Measurements from ENCODE around the gene FAM180A.

DNA sequence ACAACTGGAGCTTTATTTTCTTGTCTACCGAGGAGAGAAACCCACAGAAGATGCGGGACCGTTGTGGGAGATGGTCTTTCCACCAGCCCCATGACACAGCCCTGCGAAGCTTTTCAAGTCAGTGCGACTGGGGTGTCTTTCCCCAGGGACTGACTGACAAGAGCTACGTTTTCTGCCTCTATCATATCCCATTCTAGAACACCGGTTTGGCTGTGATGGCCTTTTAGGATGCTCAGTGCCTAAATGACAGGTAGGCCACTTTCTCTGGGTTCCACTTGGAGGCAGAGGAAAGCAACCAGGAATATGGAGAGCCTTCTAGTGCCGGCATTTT is 37.5 kb downstream of the FAM180A start:
- TF ChIP-seq, protein P1, sequence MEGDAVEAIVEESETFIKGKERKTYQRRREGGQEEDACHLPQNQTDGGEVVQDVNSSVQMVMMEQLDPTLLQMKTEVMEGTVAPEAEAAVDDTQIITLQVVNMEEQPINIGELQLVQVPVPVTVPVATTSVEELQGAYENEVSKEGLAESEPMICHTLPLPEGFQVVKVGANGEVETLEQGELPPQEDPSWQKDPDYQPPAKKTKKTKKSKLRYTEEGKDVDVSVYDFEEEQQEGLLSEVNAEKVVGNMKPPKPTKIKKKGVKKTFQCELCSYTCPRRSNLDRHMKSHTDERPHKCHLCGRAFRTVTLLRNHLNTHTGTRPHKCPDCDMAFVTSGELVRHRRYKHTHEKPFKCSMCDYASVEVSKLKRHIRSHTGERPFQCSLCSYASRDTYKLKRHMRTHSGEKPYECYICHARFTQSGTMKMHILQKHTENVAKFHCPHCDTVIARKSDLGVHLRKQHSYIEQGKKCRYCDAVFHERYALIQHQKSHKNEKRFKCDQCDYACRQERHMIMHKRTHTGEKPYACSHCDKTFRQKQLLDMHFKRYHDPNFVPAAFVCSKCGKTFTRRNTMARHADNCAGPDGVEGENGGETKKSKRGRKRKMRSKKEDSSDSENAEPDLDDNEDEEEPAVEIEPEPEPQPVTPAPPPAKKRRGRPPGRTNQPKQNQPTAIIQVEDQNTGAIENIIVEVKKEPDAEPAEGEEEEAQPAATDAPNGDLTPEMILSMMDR (IDR thresholded peaks at IDR 0.05; ENCODE audit: poor library complexity, severe bottlenecking): no peak
- TF ChIP-seq POLR2AphosphoS5 (IDR thresholded peaks at IDR 0.05): no peak
- TF ChIP-seq, protein P2, sequence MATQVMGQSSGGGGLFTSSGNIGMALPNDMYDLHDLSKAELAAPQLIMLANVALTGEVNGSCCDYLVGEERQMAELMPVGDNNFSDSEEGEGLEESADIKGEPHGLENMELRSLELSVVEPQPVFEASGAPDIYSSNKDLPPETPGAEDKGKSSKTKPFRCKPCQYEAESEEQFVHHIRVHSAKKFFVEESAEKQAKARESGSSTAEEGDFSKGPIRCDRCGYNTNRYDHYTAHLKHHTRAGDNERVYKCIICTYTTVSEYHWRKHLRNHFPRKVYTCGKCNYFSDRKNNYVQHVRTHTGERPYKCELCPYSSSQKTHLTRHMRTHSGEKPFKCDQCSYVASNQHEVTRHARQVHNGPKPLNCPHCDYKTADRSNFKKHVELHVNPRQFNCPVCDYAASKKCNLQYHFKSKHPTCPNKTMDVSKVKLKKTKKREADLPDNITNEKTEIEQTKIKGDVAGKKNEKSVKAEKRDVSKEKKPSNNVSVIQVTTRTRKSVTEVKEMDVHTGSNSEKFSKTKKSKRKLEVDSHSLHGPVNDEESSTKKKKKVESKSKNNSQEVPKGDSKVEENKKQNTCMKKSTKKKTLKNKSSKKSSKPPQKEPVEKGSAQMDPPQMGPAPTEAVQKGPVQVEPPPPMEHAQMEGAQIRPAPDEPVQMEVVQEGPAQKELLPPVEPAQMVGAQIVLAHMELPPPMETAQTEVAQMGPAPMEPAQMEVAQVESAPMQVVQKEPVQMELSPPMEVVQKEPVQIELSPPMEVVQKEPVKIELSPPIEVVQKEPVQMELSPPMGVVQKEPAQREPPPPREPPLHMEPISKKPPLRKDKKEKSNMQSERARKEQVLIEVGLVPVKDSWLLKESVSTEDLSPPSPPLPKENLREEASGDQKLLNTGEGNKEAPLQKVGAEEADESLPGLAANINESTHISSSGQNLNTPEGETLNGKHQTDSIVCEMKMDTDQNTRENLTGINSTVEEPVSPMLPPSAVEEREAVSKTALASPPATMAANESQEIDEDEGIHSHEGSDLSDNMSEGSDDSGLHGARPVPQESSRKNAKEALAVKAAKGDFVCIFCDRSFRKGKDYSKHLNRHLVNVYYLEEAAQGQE (IDR thresholded peaks at IDR 0.05; ENCODE audit: borderline replicate concordance): no peak
- no peak for TF ChIP-seq MXI1 (conservative IDR thresholded peaks at IDR 0.05; ENCODE audit: poor library complexity, severe bottlenecking)
- TF ChIP-seq EZH2 (IDR thresholded peaks at IDR 0.05; ENCODE audit: borderline replicate concordance, insufficient read depth, low read length, poor library complexity, severe bottlenecking): no peak
- TF ChIP-seq EP300 (conservative IDR thresholded peaks at IDR 0.05; ENCODE audit: poor library complexity, severe bottlenecking): no peak
- TF ChIP-seq SMC3 (conservative IDR thresholded peaks at IDR 0.05; ENCODE audit: poor library complexity): no peak
- no peak for TF ChIP-seq RAD21 (conservative IDR thresholded peaks at IDR 0.05)
- TF ChIP-seq TAF1 (IDR thresholded peaks at IDR 0.05; ENCODE audit: low read depth): no peak
